Mononuclear cell (primary cell): ENCODE data around the gene PPP1R11. TPM values are rescaled to one million over a fixed set of nuclear protein-coding genes. Genes with fewer than 3 reads are reported as not detected.

ENCODE experiments used
- H3K27me3 ChIP-seq: 2 replicates; pipeline ENCODE4 v1.6.0; 2011; ENCODE audit warnings: low read length, control low read depth; ENCODE audit not compliant: insufficient read depth
- H3K4me1 ChIP-seq: 2 replicates; pipeline ENCODE4 v1.5.1; 2011; ENCODE audit warnings: mild to moderate bottlenecking, low read length, control low read depth; ENCODE audit not compliant: insufficient read depth
- H3K4me3 ChIP-seq: 2 replicates; pipeline ENCODE4 v1.5.1; 2011; ENCODE audit warnings: mild to moderate bottlenecking, low read length, moderate library complexity
- H3K9me3 ChIP-seq: 2 replicates; pipeline ENCODE4 v1.5.1; 2011; ENCODE audit warnings: low read depth, mild to moderate bottlenecking, control low read depth, low read length
- total RNA-seq: library from RNA; depleted of rRNA; stranded (reverse); fragments of >200 nt; gene quantifications from one replicate; pipeline ENCODE4 v1.2.3, GENCODE V29; 2012

Gene PPP1R11
- total RNA-seq, 1 donor = 29.0 TPM

DNA sequence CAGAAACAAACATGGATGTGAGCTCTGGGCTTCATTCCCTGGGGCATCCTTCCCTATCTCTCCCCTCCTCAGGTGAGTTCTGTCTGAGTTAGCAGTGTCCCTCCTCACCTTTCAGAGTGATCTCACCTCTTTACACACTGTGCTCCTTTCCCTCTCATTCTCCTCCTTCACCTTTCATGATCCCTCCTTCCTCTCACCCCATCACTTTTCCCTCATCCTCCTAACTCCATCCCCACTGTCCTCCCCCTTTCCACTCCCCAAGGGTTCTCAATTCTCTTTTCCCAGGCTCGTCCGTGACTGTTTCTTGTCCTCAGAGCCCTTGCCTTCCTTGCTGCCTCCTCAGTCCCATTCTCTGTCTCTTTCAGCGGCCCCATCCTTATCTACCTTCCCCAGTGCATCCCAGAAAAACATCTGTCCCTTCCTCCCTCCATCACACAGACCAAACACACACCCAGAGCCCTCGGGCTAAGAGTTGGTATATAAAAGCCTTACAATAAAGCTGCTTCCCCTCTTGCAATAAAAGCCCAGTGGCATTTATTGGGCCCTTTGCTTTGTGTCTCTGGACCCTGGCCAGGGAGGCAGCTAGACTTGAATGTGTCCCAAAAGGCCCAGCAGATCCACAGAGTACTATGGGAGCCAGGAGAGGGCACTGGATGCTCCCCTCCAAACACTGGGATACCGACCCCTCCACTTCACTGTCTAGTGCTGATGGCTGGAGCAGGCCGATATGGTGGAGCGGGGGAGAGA is 6.7 kb downstream of the PPP1R11 start:
- Histone ChIP-seq H3K4me1 (peaks cover 19% of the 10 kb centered on the region), H3K9me3 (no peaks in the 10 kb centered on the region), H3K27me3 (peaks cover 66% of the 10 kb centered on the region), H3K4me3 (no peak overlapping the region)

DNA sequence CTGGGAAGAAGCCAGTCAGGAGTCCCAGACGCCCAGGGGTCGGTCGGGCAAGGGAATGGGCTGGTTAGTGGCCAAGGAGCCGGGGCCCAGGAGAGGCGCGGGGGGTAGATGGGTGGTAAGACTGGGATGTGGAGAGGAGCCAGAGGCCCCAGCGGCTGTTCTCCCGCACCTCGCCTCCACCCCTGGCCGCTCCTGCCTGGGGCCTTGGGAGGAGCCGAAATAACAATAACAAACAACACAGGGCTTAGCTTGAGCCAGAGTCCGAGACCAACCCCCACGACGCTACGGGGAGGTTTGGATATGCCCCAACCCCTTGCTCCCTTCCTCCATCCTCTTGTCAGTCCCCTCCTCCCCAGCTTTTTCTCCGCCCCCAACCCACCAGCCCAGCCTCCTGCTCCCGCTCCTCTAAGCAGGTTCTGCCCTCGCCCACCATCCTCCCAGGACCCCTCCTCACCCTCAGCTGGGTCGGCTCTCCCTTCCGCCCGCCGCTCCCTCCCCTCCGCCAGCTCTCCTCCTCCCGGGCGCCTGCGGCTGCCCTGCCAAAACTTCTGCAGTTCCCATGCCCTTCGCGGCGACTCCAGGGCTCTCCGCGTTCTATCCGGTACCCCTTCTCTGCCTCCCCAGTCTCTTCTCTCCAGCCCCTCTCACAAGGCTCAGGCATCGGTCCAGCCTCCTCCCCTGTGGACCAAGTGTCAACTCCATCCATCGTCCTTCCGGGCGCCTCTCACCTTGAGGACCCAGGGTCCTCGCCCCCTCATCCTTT is 7.5 kb downstream of the PPP1R11 start:
- Histone ChIP-seq H3K4me1 (peaks cover 17% of the 10 kb centered on the region), H3K27me3 (peaks cover 74% of the 10 kb centered on the region), H3K9me3 (no peaks in the 10 kb centered on the region), H3K4me3 (no peak overlapping the region)

GRCh38 chr6:30075094-30075789 is 8.2 kb downstream of the PPP1R11 start, which contains the start of gene RNF39:
Gene RNF39, minus strand, starts transcription at chr6:30075769. Its CDS starts 184 bp downstream, at chr6:30075585.
- Histone ChIP-seq H3K9me3 (no peaks in the 10 kb centered on the region), H3K27me3 (peaks cover 80% of the 10 kb centered on the region), H3K4me1 (peaks cover 17% of the 10 kb centered on the region), H3K4me3 (no peak within 1 kb of the TSS)

GRCh38 chr6:30075790-30076732 is 9.1 kb downstream of the PPP1R11 start:
- Histone ChIP-seq H3K4me1 (peaks cover 17% of the 10 kb centered on the region), H3K27me3 (peaks cover 80% of the 10 kb centered on the region), H3K4me3 (no peak overlapping the region), H3K9me3 (no peaks in the 10 kb centered on the region)

- peaks cover 74% of the 10 kb centered on the region for H3K27me3 ChIP-seq
- H3K4me1 ChIP-seq = peaks cover 17% of the 10 kb centered on the region
- H3K9me3 ChIP-seq = no peaks in the 10 kb centered on the region
- H3K4me3 ChIP-seq = no peak overlapping the region
Measured at GRCh38 chr6:30077218-30077617, 10.2 kb downstream of the PPP1R11 start.

DNA sequence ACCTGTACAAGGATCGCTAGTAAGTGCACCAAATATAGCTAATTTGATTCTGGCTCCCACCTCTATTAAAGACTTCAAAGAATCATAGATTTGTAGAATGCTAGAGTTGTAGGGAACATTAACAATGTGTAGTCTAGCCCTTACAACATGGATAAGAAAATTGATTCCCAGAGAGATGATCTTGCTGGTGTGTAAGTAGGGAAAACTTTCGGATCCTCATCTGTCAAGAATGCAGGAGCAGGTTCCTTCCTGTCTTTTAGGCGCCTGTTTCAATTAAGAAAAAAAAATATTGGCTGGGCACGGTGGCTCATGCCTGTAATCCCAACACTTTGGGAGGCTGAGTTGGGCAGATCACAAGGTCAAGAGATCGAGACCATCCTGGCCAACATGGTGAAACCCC is 20.9 kb downstream of the PPP1R11 start:
- peaks cover 47% of the 10 kb centered on the region for H3K27me3 ChIP-seq
- no peaks in the 10 kb centered on the region for H3K4me1 ChIP-seq
- no peaks in the 10 kb centered on the region for H3K9me3 ChIP-seq

DNA sequence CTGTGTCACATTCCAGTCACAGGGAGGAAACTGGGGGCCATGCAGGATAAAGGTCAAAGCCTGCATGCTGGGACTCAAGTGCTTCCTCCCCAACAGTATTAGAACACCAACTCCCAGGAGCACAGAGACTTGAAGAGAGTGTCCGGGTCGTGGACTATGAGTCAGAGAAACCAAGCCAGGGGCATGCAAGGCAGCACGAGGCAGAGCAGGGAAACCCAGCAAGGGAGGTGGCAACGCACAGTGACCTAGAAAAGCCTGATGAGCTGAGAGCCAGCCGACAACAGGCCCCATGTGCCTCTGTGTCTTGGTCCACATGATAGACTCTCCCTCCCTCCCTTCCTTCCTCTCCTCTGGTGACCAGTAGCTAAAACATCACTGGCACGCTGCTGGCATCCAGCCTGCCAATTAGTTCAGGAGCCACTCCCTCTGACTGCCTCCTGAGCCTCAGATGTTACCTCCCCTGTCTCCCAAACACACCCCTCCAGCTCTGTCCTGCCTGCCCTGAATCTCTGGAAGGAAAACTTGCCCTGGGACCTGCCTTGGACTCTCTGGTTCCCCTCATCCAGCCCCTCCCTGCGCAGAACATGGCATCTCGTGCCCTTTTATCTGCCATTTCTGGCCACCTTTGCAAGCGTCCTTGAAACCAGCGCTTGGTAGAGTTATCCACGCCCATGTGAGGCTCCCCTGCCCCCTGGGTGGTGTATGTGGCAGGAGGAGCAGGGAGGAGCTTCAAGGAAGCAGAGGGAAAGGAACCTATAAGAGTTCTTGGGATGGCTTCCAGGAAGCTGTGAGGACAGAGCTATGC is 24.8 kb downstream of the PPP1R11 start:
- Histone ChIP-seq H3K4me1 (no peaks in the 10 kb centered on the region), H3K27me3 (peaks cover 73% of the 10 kb centered on the region), H3K9me3 (no peaks in the 10 kb centered on the region), H3K4me3 (no peak overlapping the region)

More for the DNA sequence above, 20.9 kb downstream of the PPP1R11 start:
- H3K4me3 ChIP-seq = no peak overlapping the region

GRCh38 chr6:30092852-30093543 is 26.0 kb downstream of the PPP1R11 start:
- H3K9me3 ChIP-seq = no peaks in the 10 kb centered on the region

DNA sequence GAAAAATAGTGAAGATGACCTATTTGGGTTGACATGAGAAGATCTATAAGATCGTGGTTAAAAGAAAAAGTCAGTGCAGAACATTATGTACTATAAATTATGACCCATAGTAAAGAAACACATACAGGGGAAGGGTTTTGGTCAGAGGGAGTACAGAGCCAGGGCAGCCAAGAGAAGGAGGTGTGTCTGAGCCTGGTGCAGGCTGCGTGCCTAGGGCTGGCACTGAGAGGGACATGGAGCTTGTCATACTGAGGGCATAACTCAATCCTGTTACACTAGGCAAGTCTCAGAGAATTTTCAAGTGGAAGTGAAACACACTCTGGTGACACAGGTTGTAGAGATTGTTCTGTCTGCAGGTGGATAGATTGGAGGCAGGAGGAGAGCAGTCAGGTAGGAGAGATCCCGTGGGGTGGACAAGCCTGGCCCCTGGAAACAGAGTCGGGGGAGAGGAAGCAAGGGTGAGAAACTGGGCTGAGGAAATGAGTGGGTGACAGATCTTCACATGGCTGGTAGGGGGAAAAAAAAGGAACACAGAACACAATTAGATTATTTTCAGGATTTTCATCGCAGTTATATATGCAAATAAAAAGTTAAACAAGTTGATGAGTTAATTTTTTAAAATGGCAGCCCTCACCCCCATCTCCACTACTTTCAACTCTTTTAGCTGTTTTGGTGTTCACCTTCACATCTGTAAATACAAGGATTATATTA is 27.1 kb downstream of the PPP1R11 start:
- H3K4me1 ChIP-seq = no peaks in the 10 kb centered on the region
- H3K9me3 ChIP-seq = no peaks in the 10 kb centered on the region
- H3K27me3 ChIP-seq = peaks cover 77% of the 10 kb centered on the region
- H3K4me3 ChIP-seq = no peak overlapping the region

More at GRCh38 chr6:30092852-30093543, 26.0 kb downstream of the PPP1R11 start:
- H3K27me3 ChIP-seq = peaks cover 74% of the 10 kb centered on the region
- no peak overlapping the region for H3K4me3 ChIP-seq
- H3K4me1 ChIP-seq = no peaks in the 10 kb centered on the region

DNA sequence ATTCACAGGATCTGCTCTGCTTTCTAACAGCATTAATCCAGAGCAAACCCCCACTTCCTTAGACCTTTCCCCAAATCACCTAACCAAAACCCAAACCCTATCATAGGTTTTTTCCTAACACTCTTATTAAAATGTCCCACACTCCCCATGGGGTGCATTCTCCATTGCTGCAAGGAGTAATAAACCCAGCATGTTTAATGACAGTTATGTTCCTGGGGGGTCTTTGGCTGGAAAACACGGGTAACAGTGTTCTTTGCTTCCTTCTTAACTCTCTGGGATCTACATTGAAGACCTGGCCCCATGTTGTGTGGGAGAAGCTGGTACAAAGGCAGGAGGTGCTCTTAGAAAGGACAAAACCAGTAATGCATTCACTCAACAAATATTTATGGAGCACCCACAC is 29.8 kb downstream of the PPP1R11 start:
- no peak overlapping the region for H3K4me3 ChIP-seq
- H3K27me3 ChIP-seq = peaks cover 77% of the 10 kb centered on the region
- no peaks in the 10 kb centered on the region for H3K9me3 ChIP-seq
- H3K4me1 ChIP-seq = peaks cover 17% of the 10 kb centered on the region

GRCh38 chr6:30097902-30098768 is 31.1 kb downstream of the PPP1R11 start:
- Histone ChIP-seq H3K4me3 (no peak overlapping the region), H3K9me3 (no peaks in the 10 kb centered on the region), H3K27me3 (peaks cover 69% of the 10 kb centered on the region), H3K4me1 (peaks cover 30% of the 10 kb centered on the region)

DNA sequence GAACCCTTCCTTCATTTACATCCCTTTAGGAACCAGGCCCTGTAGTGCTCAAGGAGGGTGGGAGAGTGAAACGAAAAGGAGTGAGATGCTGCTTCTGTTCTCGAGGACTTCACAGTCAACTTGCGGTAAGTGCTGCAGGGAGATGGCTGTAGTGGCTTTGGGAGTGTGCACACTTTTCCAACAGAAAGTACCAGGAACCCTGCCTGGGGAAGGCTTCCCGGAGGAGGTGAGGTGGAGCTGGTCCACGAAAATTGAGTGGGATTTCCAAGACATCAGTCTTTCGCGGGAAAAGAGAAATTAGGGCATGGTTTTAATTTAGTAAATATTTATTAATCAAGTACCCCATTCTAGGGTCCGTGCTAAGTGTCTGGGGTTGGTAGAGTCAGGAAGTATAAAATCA is 33.2 kb downstream of the PPP1R11 start:
- Histone ChIP-seq H3K9me3 (no peaks in the 10 kb centered on the region), H3K4me3 (no peak overlapping the region), H3K27me3 (peaks cover 73% of the 10 kb centered on the region), H3K4me1 (peaks cover 37% of the 10 kb centered on the region)
